Neural crest cell (in vitro differentiated cells): ENCODE results near the gene HEG1. TPM values are rescaled to one million over a fixed set of nuclear protein-coding genes. Genes with fewer than 3 reads are reported as not detected.

Experiments used
- DNase-seq: peaks from one replicate; pipeline ENCODE4 v3.0.0; 2021; ENCODE audit warnings: low read depth, mixed read lengths, low spot score
- H3K27ac Mint-ChIP-seq: one replicate; pipeline ENCODE4 v1.8.0; 2021; ENCODE audit warnings: mild to moderate bottlenecking, mixed read lengths; ENCODE audit not compliant: unreplicated experiment
- H3K27me3 Mint-ChIP-seq: 2 replicates; pipeline ENCODE4 v1.8.0; 2021; ENCODE audit warnings: low read depth, mild to moderate bottlenecking, mixed read lengths
- H3K36me3 Mint-ChIP-seq: 2 replicates; pipeline ENCODE4 v1.8.0; 2021; ENCODE audit warnings: low read depth, mild to moderate bottlenecking, mixed read lengths
- H3K4me1 Mint-ChIP-seq: 2 replicates; pipeline ENCODE4 v1.8.0; 2021; ENCODE audit warnings: mixed read lengths
- H3K4me3 Mint-ChIP-seq: one replicate; pipeline ENCODE4 v1.8.0; 2021; ENCODE audit warnings: mild to moderate bottlenecking, mixed read lengths
- H3K9me3 Mint-ChIP-seq: 2 replicates; pipeline ENCODE4 v1.8.0; 2021; ENCODE audit warnings: mixed read lengths
- long read RNA-seq: library from polyadenylated mRNA; unstranded; transcript quantifications from one replicate; pipeline ENCODE4 v2.0.0, GENCODE V29; 2020
- total RNA-seq: library from RNA; stranded (reverse); gene quantifications from 2 replicates; pipeline ENCODE4 v1.2.1, GENCODE V29; 2021
- TF ChIP-seq, protein P1 (sequence below): fragments of 200-600 bp; sonication (generic); conservative IDR thresholded peaks from 2 replicates; pipeline ENCODE4 v1.5.0; 2021; ENCODE audit warnings: antibody characterized with exemption, mild to moderate bottlenecking

The HEG1 gene, protein sequence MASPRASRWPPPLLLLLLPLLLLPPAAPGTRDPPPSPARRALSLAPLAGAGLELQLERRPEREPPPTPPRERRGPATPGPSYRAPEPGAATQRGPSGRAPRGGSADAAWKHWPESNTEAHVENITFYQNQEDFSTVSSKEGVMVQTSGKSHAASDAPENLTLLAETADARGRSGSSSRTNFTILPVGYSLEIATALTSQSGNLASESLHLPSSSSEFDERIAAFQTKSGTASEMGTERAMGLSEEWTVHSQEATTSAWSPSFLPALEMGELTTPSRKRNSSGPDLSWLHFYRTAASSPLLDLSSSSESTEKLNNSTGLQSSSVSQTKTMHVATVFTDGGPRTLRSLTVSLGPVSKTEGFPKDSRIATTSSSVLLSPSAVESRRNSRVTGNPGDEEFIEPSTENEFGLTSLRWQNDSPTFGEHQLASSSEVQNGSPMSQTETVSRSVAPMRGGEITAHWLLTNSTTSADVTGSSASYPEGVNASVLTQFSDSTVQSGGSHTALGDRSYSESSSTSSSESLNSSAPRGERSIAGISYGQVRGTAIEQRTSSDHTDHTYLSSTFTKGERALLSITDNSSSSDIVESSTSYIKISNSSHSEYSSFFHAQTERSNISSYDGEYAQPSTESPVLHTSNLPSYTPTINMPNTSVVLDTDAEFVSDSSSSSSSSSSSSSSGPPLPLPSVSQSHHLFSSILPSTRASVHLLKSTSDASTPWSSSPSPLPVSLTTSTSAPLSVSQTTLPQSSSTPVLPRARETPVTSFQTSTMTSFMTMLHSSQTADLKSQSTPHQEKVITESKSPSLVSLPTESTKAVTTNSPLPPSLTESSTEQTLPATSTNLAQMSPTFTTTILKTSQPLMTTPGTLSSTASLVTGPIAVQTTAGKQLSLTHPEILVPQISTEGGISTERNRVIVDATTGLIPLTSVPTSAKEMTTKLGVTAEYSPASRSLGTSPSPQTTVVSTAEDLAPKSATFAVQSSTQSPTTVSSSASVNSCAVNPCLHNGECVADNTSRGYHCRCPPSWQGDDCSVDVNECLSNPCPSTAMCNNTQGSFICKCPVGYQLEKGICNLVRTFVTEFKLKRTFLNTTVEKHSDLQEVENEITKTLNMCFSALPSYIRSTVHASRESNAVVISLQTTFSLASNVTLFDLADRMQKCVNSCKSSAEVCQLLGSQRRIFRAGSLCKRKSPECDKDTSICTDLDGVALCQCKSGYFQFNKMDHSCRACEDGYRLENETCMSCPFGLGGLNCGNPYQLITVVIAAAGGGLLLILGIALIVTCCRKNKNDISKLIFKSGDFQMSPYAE (N-terminal part only)
- total RNA-seq, result 32.0 and 33.8 TPM in 2 replicates
- long read RNA-seq, partial matches to known transcripts, result 0 of 14 reads
- long read RNA-seq, other reads (novel, unspliced or antisense), result 14 of 14 reads

DNA sequence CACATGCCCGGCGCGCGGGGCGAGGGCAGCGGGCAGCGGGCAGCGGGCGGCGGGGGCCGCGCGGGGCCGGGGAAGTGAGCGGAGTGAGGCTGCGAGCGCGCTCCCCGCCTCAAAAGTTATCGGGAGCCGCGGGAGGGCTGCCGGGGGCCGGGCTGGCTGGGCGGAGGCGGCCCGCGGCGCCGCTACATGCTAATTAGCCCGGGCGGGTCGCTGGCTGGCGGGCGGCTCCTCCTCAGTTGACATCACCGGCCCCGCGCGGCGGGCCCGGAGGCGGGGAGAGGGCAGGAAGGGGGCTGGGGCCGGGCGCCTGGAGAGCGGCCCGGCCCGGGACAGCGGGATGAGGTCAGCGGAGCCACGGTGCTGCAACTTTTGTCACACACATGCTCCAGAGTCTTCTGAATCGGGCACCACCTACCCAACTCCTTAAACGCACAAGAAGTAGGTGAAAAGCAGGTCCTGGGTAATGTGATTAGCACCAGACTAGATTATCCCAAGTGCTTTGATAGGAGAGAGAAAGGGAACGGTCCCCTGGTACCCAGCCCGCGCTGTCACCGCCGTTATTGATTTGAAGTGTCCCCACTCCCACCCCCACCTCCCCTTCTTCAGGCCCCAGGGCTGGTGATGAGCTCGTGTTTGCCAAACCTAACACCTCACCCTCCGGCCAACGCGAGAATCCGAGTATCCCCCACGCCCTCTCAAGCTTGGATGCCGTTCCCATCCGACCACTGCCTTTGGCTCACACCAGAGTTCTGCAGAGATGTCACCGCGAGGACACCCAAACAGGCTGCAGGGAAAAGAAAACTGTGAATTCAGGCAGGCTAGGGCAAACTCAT is at the start of gene HEG1:
HEG1 (minus strand) TSS at position 85 of the 833 bp plus-strand sequence. CDS start 107 bp downstream, outside the sequence.
- Mint-ChIP-seq H3K27me3 (peaks cover 39% of the 10 kb centered on the region), H3K4me1 (peaks cover 50% of the 10 kb centered on the region), H3K36me3 (no peaks in the 10 kb centered on the region), H3K4me3 (peak within 1 kb of the TSS; percentile 95), H3K9me3 (no peaks in the 10 kb centered on the region), H3K27ac (peak within 1 kb of the TSS; percentile 70)
- peak; percentile 65 for DNase-seq
- TF ChIP-seq, protein P1, sequence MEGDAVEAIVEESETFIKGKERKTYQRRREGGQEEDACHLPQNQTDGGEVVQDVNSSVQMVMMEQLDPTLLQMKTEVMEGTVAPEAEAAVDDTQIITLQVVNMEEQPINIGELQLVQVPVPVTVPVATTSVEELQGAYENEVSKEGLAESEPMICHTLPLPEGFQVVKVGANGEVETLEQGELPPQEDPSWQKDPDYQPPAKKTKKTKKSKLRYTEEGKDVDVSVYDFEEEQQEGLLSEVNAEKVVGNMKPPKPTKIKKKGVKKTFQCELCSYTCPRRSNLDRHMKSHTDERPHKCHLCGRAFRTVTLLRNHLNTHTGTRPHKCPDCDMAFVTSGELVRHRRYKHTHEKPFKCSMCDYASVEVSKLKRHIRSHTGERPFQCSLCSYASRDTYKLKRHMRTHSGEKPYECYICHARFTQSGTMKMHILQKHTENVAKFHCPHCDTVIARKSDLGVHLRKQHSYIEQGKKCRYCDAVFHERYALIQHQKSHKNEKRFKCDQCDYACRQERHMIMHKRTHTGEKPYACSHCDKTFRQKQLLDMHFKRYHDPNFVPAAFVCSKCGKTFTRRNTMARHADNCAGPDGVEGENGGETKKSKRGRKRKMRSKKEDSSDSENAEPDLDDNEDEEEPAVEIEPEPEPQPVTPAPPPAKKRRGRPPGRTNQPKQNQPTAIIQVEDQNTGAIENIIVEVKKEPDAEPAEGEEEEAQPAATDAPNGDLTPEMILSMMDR, result no peak

DNA sequence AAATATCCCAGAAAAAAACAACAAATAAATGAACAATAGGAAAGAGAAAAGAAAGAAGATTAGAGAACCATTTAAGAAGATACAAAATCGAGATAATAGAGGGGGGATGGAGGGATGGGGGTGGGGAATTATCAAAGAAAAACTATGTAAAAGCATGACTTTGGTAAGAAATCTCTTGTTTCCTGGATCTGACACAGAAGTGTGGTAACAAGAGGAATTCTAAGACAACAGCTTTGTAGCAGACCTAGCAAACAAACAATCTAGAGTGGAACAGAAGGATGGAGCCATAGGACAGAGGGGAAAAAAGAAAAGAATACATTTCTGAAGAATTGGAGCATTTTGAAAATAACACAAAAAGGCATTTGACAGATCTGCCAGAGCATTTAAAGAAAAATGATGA is 49.3 kb upstream of the HEG1 start:
- Mint-ChIP-seq H3K4me1 (peaks cover 4% of the 10 kb centered on the region), H3K4me3 (no peak overlapping the region), H3K27ac (peak overlapping the region; percentile 2), H3K9me3 (peaks cover 3% of the 10 kb centered on the region), H3K27me3 (no peaks in the 10 kb centered on the region), H3K36me3 (no peaks in the 10 kb centered on the region)
- DNase-seq, result no peak
- TF ChIP-seq, protein P1, result no peak

DNA sequence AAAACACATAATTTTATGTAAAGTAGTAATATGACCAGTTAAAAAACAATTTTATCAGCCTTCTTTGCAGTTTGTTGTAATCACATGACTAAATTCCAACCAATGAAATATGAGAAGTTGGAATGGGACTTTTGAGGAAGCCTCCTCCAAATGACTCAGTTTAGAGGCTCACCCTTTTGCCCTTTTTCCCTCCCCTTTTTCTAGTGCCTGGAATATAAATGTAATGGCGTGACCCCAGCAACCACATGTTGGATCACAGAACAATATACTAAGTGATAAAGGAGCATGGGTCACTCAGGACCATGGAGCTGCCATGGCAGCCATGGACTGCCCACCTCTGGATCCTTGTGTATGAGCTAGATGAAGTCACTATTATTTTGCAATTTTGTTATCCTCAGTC is 48.8 kb upstream of the HEG1 start:
- Mint-ChIP-seq H3K27ac (no peak overlapping the region), H3K9me3 (peaks cover 6% of the 10 kb centered on the region), H3K27me3 (no peaks in the 10 kb centered on the region), H3K4me1 (peaks cover 4% of the 10 kb centered on the region), H3K36me3 (peaks cover 3% of the 10 kb centered on the region), H3K4me3 (no peak overlapping the region)
- TF ChIP-seq, protein P1, result no peak
- DNase-seq, result no peak

DNA sequence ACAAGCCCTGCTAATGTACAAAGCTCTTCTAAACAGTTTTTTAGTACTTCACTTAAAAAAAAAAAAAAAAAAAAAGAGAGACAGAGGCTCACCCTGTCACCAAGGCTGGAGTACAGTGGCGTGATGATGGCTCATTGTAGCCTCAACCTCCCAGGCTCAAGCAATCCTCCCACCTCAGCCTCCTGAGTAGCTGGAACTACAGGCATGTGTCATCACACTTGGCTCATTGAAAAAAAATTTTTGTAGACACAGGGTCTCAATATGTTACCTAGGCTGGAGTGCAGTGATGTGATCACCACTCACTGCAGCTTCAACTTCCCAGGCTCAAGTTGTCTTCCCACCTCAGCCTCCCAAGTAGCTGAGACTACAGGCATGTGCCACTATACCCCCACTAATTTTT is 47.6 kb upstream of the HEG1 start:
- Mint-ChIP-seq H3K4me3 (no peak overlapping the region), H3K27me3 (no peaks in the 10 kb centered on the region), H3K4me1 (peaks cover 4% of the 10 kb centered on the region), H3K36me3 (peaks cover 3% of the 10 kb centered on the region), H3K9me3 (peaks cover 6% of the 10 kb centered on the region), H3K27ac (no peak overlapping the region)
- TF ChIP-seq, protein P1, result no peak
- DNase-seq, result no peak
